Nephron progenitor cell (in vitro differentiated cells): Measurements from ENCODE around the gene KIF16B.

ENCODE experiments used
- DNase-seq: peaks from one replicate; pipeline ENCODE4 v3.0.0; 2021
- H3K27ac Mint-ChIP-seq: 2 replicates; pipeline ENCODE4 v1.8.0; 2021; ENCODE audit warnings: mild to moderate bottlenecking, moderate library complexity, mixed read lengths
- H3K27me3 Mint-ChIP-seq: 2 replicates; pipeline ENCODE4 v1.8.0; 2021; ENCODE audit warnings: mild to moderate bottlenecking, low read depth, mixed read lengths; ENCODE audit not compliant: poor library complexity
- H3K36me3 Mint-ChIP-seq: 2 replicates; pipeline ENCODE4 v1.8.0; 2021; ENCODE audit warnings: low read depth, mixed read lengths
- H3K4me1 Mint-ChIP-seq: 2 replicates; pipeline ENCODE4 v1.8.0; 2021; ENCODE audit warnings: mixed read lengths
- H3K4me3 Mint-ChIP-seq: 2 replicates; pipeline ENCODE4 v1.8.0; 2021; ENCODE audit warnings: mild to moderate bottlenecking, moderate library complexity, mixed read lengths
- H3K9me3 Mint-ChIP-seq: 2 replicates; pipeline ENCODE4 v1.8.0; 2021; ENCODE audit warnings: mild to moderate bottlenecking, moderate library complexity, mixed read lengths
- CTCF ChIP-seq: fragments of 200-600 bp; sonication (generic); IDR thresholded peaks from 2 replicates; pipeline ENCODE4 v1.5.0; 2021; ENCODE audit warnings: antibody characterized with exemption

Gene KIF16B

GRCh38 chr20:16258766-16259165 lies 314.5 kb downstream of the KIF16B start:
- no peak for TF ChIP-seq CTCF
- Mint-ChIP-seq H3K9me3 (no peaks in the 10 kb centered on the region), H3K27me3 (no peaks in the 10 kb centered on the region), H3K36me3 (no peaks in the 10 kb centered on the region), H3K4me3 (no peak overlapping the region), H3K27ac (no peak overlapping the region), H3K4me1 (no peaks in the 10 kb centered on the region)
- no peak for DNase-seq

- H3K36me3 Mint-ChIP-seq = no peaks in the 10 kb centered on the region
- no peaks in the 10 kb centered on the region for H3K4me1 Mint-ChIP-seq
- no peaks in the 10 kb centered on the region for H3K9me3 Mint-ChIP-seq
- H3K4me3 Mint-ChIP-seq = no peak overlapping the region
- DNase-seq = no peak
- no peaks in the 10 kb centered on the region for H3K27me3 Mint-ChIP-seq
- TF ChIP-seq CTCF = no peak
- no peak overlapping the region for H3K27ac Mint-ChIP-seq
These were observed 315.3 kb downstream of the KIF16B start for GRCh38 chr20:16257813-16258430.

- no peak for DNase-seq
- H3K4me3 Mint-ChIP-seq = no peak overlapping the region
- H3K9me3 Mint-ChIP-seq = no peaks in the 10 kb centered on the region
- TF ChIP-seq CTCF = no peak
- H3K4me1 Mint-ChIP-seq = no peaks in the 10 kb centered on the region
- H3K36me3 Mint-ChIP-seq = no peaks in the 10 kb centered on the region
- H3K27me3 Mint-ChIP-seq = peaks cover 6% of the 10 kb centered on the region
- no peak overlapping the region for H3K27ac Mint-ChIP-seq
These were observed 316.2 kb downstream of the KIF16B start for GRCh38 chr20:16257021-16257420.

GRCh38 chr20:16246870-16247269 lies 326.4 kb downstream of the KIF16B start:
- Mint-ChIP-seq H3K27ac (no peak overlapping the region), H3K27me3 (peaks cover 11% of the 10 kb centered on the region), H3K4me1 (no peaks in the 10 kb centered on the region), H3K9me3 (no peaks in the 10 kb centered on the region), H3K4me3 (no peak overlapping the region), H3K36me3 (no peaks in the 10 kb centered on the region)
- TF ChIP-seq CTCF = no peak
- DNase-seq = no peak

- Mint-ChIP-seq H3K4me1 (no peaks in the 10 kb centered on the region), H3K9me3 (no peaks in the 10 kb centered on the region), H3K4me3 (no peak overlapping the region), H3K36me3 (no peaks in the 10 kb centered on the region), H3K27me3 (peaks cover 11% of the 10 kb centered on the region), H3K27ac (no peak overlapping the region)
- DNase-seq = no peak
- TF ChIP-seq CTCF = no peak
These were observed 327.0 kb downstream of the KIF16B start for GRCh38 chr20:16246291-16246690.

- H3K9me3 Mint-ChIP-seq = no peaks in the 10 kb centered on the region
- no peak overlapping the region for H3K4me3 Mint-ChIP-seq
- TF ChIP-seq CTCF = no peak
- no peak for DNase-seq
- peaks cover 11% of the 10 kb centered on the region for H3K27me3 Mint-ChIP-seq
- H3K4me1 Mint-ChIP-seq = no peaks in the 10 kb centered on the region
- no peak overlapping the region for H3K27ac Mint-ChIP-seq
- no peaks in the 10 kb centered on the region for H3K36me3 Mint-ChIP-seq
These were observed 327.4 kb downstream of the KIF16B start for GRCh38 chr20:16245879-16246278.
